Lower leg skin (tissue), 4 donors: ENCODE results near the gene ZNF324. TPM values are rescaled to one million over a fixed set of nuclear protein-coding genes. Genes with fewer than 3 reads are reported as not detected.

Experiments used
- DNase-seq, 2 donors: peaks; one replicate each; pipeline ENCODE4 v3.0.0-alpha.2; 2019; ENCODE audit warnings: low spot score in 2 of 2
- H3K4me3 ChIP-seq: fragments of 200-600 bp; sonication (generic); 2 replicates; pipeline ENCODE4 v1.5.1; 2017; ENCODE audit warnings: mild to moderate bottlenecking, low read depth; ENCODE audit not compliant: poor library complexity, severe bottlenecking
- POLR2A ChIP-seq, 2 donors: fragments of 450-650 bp; IDR thresholded peaks; one replicate each; pipeline ENCODE4 v1.6.1; 2016 to 2017; ENCODE audit warnings: antibody characterized with exemption in 2 of 2, mild to moderate bottlenecking in 1 of 2, moderate library complexity in 1 of 2
- WGBS, 2 donors: methylation state at CpG; one replicate each; pipeline ENCODE4 v1.1.5; 2018; 5-methylcytosine and 5-hydroxymethylcytosine counted together
- intact Hi-C: fragments of 100-400 bp; cut with DNase I; formaldehyde crosslinking; loops from one replicate; pipeline ENCODE4 v1.15.0; 2023; ENCODE audit warnings: low total_unique reads
- total RNA-seq, 4 donors: library from RNA; depleted of rRNA; stranded (reverse); fragments of >200 nt; gene quantifications; one replicate each; pipeline ENCODE4 v1.1.0, GENCODE V29; 2016
- TF ChIP-seq, protein P1 (sequence below), 3 donors: fragments of 450-650 bp; IDR thresholded peaks; one replicate each; pipeline ENCODE4 v1.5.1; 2016; ENCODE audit warnings: antibody characterized with exemption in 3 of 3, mild to moderate bottlenecking in 3 of 3, moderate library complexity in 2 of 3

Gene ZNF324
- total RNA-seq, 4 donors from 2014 or later: 23.3 to 32.0 (median 29.4) TPM

DNA sequence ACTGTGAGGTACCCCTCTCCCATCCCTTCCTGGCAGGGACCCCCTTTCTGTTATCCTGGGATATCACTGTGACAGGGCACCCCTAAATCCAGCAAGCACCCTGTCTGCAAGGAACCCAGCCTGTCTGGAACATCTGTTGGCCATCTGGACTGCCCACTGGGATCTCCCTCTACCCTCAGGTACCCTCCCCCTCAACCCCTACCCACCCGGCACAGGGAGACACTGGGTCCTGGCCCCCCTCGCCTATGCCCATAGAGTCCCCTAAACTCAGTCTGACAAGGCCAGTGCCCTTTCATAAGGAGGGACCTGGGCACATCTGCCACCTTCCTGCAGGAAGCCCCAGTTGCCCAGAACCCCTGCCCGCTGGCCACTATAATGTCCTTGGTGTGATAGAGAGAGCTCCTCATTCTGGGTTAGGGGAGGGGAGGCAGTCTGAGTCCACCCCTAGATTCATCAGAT is 47.7 kb downstream of the ZNF324 start:
- intact Hi-C loops: no loop called here
- TF ChIP-seq, protein P1, sequence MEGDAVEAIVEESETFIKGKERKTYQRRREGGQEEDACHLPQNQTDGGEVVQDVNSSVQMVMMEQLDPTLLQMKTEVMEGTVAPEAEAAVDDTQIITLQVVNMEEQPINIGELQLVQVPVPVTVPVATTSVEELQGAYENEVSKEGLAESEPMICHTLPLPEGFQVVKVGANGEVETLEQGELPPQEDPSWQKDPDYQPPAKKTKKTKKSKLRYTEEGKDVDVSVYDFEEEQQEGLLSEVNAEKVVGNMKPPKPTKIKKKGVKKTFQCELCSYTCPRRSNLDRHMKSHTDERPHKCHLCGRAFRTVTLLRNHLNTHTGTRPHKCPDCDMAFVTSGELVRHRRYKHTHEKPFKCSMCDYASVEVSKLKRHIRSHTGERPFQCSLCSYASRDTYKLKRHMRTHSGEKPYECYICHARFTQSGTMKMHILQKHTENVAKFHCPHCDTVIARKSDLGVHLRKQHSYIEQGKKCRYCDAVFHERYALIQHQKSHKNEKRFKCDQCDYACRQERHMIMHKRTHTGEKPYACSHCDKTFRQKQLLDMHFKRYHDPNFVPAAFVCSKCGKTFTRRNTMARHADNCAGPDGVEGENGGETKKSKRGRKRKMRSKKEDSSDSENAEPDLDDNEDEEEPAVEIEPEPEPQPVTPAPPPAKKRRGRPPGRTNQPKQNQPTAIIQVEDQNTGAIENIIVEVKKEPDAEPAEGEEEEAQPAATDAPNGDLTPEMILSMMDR (IDR thresholded peaks at IDR 0.05): no peak
- TF ChIP-seq POLR2A (IDR thresholded peaks at IDR 0.05): no peak
- no peak overlapping the region for H3K4me3 ChIP-seq
- WGBS, 2 donors: 61 to 64% methylated on average over 3 of the region's 3 CpGs
- no peak for DNase-seq

DNA sequence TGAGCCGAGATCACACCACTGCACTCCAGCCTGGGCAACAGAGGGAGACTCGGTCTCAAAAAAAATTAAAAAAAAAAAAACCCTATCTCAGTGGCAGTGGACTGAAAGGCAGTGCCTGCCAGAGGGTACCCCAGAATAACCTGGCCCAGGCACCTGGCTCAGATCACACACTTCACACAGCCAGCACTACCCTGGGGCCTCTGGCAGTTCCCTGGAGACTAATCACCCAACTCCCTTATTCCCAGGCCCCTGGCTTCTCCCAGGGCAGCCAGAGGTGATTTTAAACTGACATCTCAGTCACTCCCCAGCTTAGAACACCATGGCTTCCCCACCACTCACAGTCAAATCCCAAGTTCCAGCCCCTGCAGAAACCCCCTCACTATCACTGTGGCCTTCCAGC is 48.4 kb downstream of the ZNF324 start:
- 92 to 100% methylated on average over 2 of the region's 2 CpGs for WGBS, 2 donors
- DNase-seq: no peak
- TF ChIP-seq, protein P1 (IDR thresholded peaks at IDR 0.05): no peak
- no peak for TF ChIP-seq POLR2A (IDR thresholded peaks at IDR 0.05)

DNA sequence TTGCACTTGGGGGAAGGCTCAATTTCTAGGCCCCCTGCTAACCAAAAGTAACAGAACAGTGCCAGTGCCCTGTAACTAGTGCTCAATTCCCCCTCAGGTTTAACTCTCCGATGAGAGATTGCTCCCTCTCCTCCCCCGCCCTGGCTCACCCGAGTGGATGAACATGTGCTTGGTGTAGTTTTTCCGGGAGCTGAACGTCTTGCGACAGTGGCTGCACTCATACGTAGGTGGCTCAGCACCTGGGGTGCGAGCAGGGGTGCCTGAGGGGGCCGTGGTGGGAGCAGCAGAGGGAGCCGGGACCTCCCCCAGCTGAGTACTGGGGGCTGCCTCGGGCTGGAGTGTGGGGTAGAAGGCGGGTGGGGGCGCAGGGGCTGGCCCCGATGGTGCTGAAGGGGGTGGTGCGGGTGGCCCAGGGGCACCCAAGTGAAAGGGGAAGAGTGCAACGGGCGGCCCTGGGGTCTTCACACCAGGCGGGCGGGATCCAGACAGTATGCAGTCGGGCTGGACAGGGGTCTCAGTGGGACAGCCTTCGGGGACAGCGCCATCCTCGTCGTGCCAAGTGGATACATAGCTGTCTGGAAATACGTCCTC is 49.5 kb downstream of the ZNF324 start:
- WGBS, 2 donors: 85 to 89% methylated on average over 25 of the region's 25 CpGs
- no peak overlapping the region for H3K4me3 ChIP-seq
- DNase-seq: no peak
- intact Hi-C loops: no loop called here
- no peak for TF ChIP-seq POLR2A (IDR thresholded peaks at IDR 0.05)
- TF ChIP-seq, protein P1 (IDR thresholded peaks at IDR 0.05): no peak

More for the DNA sequence above, 48.4 kb downstream of the ZNF324 start:
- intact Hi-C loops: no loop called here
- no peak overlapping the region for H3K4me3 ChIP-seq

DNA sequence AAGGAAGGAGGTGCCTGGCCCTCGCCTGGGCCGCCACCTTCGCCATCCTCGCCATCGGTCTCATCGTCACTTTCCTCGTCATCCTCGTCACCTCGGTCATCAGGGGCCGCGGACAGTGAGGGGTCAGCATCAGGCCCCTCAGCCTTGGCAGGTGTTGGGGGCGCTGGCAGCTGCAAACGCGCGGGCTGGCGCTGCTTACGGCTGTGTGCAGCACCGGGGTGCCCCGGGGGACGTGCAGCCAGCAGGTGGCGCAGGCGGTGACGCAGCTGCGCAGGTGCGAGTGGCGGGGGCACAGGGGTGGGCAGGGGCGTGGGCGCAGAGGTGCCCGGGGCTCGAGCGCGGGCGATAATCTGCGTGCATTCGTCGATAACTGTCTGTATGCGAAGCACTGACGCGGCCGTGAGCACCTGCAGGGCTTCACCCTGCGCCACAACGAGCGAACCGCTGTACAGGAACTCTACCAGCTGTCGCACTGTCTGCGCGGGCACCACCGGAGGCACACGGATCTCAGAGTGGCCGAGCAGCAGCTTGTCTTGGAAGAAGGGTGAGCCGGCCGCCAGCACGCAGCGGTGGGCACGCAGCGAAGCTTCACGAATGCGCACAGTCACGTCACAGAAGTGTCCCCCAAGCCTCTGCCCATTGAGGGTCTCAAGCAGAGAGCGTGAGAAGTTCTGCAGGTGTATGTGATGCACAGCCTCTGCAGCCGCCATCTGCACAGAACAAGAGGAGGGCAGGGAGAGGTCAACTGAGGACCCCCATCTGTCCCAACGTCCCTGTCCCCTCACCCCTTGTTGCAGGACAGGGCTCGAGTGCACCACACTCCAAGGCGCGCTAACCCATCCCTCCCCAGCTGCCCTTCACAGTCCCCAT is 50.3 kb downstream of the ZNF324 start:
- no peak overlapping the region for H3K4me3 ChIP-seq
- DNase-seq: no peak
- intact Hi-C loops: no loop called here

DNA sequence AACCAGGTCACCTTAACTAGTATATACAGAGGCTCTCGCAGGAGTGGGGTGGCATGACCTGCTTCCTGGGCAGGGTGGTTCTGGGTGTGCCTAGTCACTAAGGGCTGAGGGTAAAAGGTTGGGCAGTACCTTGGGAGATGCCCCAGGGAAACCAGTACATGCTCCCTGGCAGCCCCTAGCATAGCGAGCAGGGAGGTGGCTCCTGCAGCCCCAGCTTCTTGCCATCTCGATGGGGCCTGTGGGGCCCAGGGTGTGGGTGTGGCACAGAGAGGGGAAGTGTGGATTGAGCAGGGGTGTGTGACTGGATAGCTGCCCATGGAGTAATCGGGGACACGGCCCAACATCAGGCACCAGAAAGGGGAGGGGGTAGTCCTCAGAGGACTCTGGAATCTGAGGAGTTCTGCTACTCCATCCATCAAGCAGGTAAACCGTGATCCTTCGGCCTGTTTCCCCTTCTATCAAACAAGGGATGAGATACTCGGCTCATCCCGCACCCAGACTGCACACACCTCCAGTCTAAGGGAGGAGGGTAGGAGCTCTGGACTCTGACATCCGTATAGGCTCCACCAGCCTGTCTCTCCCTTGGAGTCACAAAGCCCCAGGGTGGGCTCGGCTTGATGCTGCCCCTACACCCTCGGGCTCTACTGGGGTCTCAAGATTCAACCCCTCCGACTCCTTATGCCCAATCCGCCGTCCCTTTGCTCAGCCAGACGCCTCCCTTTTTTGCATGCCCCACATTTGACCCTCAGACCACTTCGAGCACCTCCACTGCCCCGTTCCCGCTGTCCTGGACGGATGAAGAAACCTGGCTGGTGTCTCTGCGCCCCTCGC is 51.6 kb downstream of the ZNF324 start:
- no peak for TF ChIP-seq POLR2A (IDR thresholded peaks at IDR 0.05)
- TF ChIP-seq, protein P1 (IDR thresholded peaks at IDR 0.05): no peak
- intact Hi-C loops: no loop called here
- WGBS, 2 donors: 4 to 5% methylated on average over 21 to 22 of the region's 22 CpGs
- H3K4me3 ChIP-seq: peak overlapping the region; percentile 78
- DNase-seq: peak in 1 of 2 donors; percentile 15

More for the DNA sequence above, 50.3 kb downstream of the ZNF324 start:
- TF ChIP-seq, protein P1 (IDR thresholded peaks at IDR 0.05): no peak
- WGBS, 2 donors: 90 to 92% methylated on average over 62 to 65 of the region's 65 CpGs
